ENCODE results near the gene UFC1. TPM values are rescaled to one million over a fixed set of nuclear protein-coding genes. Genes with fewer than 3 reads are reported as not detected.

UFC1 gene
- total RNA-seq, 1 donor from 2014 or later = 91.0 TPM

- Histone ChIP-seq H3K4me2 (ENCODE audit: low read length) (no peak overlapping the region), H2AFZ (ENCODE audit: low read depth, low read length) (no peak overlapping the region), H3K27ac (ENCODE audit: low read depth, low read length) (no peak overlapping the region), H3K27me3 (ENCODE audit: insufficient read depth, low read length) (no peaks in the 10 kb centered on the region), H3K79me2 (ENCODE audit: insufficient read depth, low read length) (no peaks in the 10 kb centered on the region), H3K36me3 (ENCODE audit: insufficient read depth, low read length) (no peaks in the 10 kb centered on the region), H3K4me1 (ENCODE audit: insufficient read depth, low read length) (no peaks in the 10 kb centered on the region), H4K20me1 (ENCODE audit: insufficient read depth, low read length) (no peaks in the 10 kb centered on the region), H3K9me3 (ENCODE audit: insufficient read depth, low read depth, low read length) (no peaks in the 10 kb centered on the region), H3K4me3 (ENCODE audit: insufficient read depth, low read depth, low read length) (no peak overlapping the region), H3K9ac (ENCODE audit: low read length) (no peak overlapping the region)
- FAIRE-seq (no peak), DNase-seq (ENCODE audit: low read depth) (no peak)
- H3K4me1 Mint-ChIP-seq (ENCODE audit: low read depth, unreplicated experiment) = peaks cover 13% of the 10 kb centered on the region
- no peak overlapping the region for H3K4me3 Mint-ChIP-seq (ENCODE audit: unreplicated experiment)
- H3K27ac Mint-ChIP-seq (ENCODE audit: unreplicated experiment) = no peak overlapping the region
- H3K9me3 Mint-ChIP-seq (ENCODE audit: unreplicated experiment) = peaks cover 2% of the 10 kb centered on the region
- peaks cover 2% of the 10 kb centered on the region for H3K36me3 Mint-ChIP-seq (ENCODE audit: low read depth, unreplicated experiment)
- peaks cover 6% of the 10 kb centered on the region for H3K27me3 Mint-ChIP-seq (ENCODE audit: low read depth, unreplicated experiment)
- TF ChIP-seq CTCF (IDR thresholded peaks at IDR 0.05; ENCODE audit: insufficient read depth, low read depth, low read length) = no peak
Observed at GRCh38 chr1:161189036-161189435, 35.3 kb downstream of the UFC1 start.

GRCh38 chr1:161190962-161191521 is 37.3 kb downstream of the UFC1 start:
- H3K4me2 ChIP-seq (ENCODE audit: low read length) = no peak overlapping the region
- peaks cover 4% of the 10 kb centered on the region for H3K4me1 Mint-ChIP-seq (ENCODE audit: low read depth, unreplicated experiment)
- H3K4me3 Mint-ChIP-seq (ENCODE audit: unreplicated experiment) = no peak overlapping the region
- H2AFZ ChIP-seq (ENCODE audit: low read depth, low read length) = no peak overlapping the region
- H4K20me1 ChIP-seq (ENCODE audit: insufficient read depth, low read length) = no peaks in the 10 kb centered on the region
- H3K4me1 ChIP-seq (ENCODE audit: insufficient read depth, low read length) = no peaks in the 10 kb centered on the region
- peaks cover under 1% of the 10 kb centered on the region for H3K9me3 Mint-ChIP-seq (ENCODE audit: unreplicated experiment)
- no peaks in the 10 kb centered on the region for H3K79me2 ChIP-seq (ENCODE audit: insufficient read depth, low read length)
- H3K9me3 ChIP-seq (ENCODE audit: insufficient read depth, low read depth, low read length) = no peaks in the 10 kb centered on the region
- no peak overlapping the region for H3K4me3 ChIP-seq (ENCODE audit: insufficient read depth, low read depth, low read length)
- peaks cover 6% of the 10 kb centered on the region for H3K27me3 Mint-ChIP-seq (ENCODE audit: low read depth, unreplicated experiment)
- no peaks in the 10 kb centered on the region for H3K36me3 Mint-ChIP-seq (ENCODE audit: low read depth, unreplicated experiment)
- no peak overlapping the region for H3K27ac Mint-ChIP-seq (ENCODE audit: unreplicated experiment)
- H3K9ac ChIP-seq (ENCODE audit: low read length) = no peak overlapping the region
- FAIRE-seq (no peak), DNase-seq (ENCODE audit: low read depth) (no peak)
- no peaks in the 10 kb centered on the region for H3K27me3 ChIP-seq (ENCODE audit: insufficient read depth, low read length)
- H3K27ac ChIP-seq (ENCODE audit: low read depth, low read length) = no peak overlapping the region
- TF ChIP-seq CTCF (IDR thresholded peaks at IDR 0.05; ENCODE audit: insufficient read depth, low read depth, low read length) (no peak), EZH2 (IDR thresholded peaks at IDR 0.05; ENCODE audit: insufficient read depth, low read length) (no peak)
- no peaks in the 10 kb centered on the region for H3K36me3 ChIP-seq (ENCODE audit: insufficient read depth, low read length)

- H4K20me1 ChIP-seq (ENCODE audit: insufficient read depth, low read length) = no peaks in the 10 kb centered on the region
- no peaks in the 10 kb centered on the region for H3K27me3 ChIP-seq (ENCODE audit: insufficient read depth, low read length)
- H3K27ac Mint-ChIP-seq (ENCODE audit: unreplicated experiment) = no peak overlapping the region
- no peak overlapping the region for H3K4me3 ChIP-seq (ENCODE audit: insufficient read depth, low read depth, low read length)
- H3K27me3 Mint-ChIP-seq (ENCODE audit: low read depth, unreplicated experiment) = peaks cover 6% of the 10 kb centered on the region
- H3K4me1 Mint-ChIP-seq (ENCODE audit: low read depth, unreplicated experiment) = peaks cover 7% of the 10 kb centered on the region
- no peaks in the 10 kb centered on the region for H3K9me3 Mint-ChIP-seq (ENCODE audit: unreplicated experiment)
- no peaks in the 10 kb centered on the region for H3K36me3 Mint-ChIP-seq (ENCODE audit: low read depth, unreplicated experiment)
- no peak for TF ChIP-seq EZH2 (IDR thresholded peaks at IDR 0.05; ENCODE audit: insufficient read depth, low read length)
- no peak for TF ChIP-seq CTCF (IDR thresholded peaks at IDR 0.05; ENCODE audit: insufficient read depth, low read depth, low read length)
- no peak overlapping the region for H3K27ac ChIP-seq (ENCODE audit: low read depth, low read length)
- no peak for DNase-seq (ENCODE audit: low read depth)
- H3K9ac ChIP-seq (ENCODE audit: low read length) = no peak overlapping the region
- no peak overlapping the region for H2AFZ ChIP-seq (ENCODE audit: low read depth, low read length)
- no peak overlapping the region for H3K4me3 Mint-ChIP-seq (ENCODE audit: unreplicated experiment)
- H3K9me3 ChIP-seq (ENCODE audit: insufficient read depth, low read depth, low read length) = no peaks in the 10 kb centered on the region
- no peaks in the 10 kb centered on the region for H3K79me2 ChIP-seq (ENCODE audit: insufficient read depth, low read length)
- FAIRE-seq = no peak
- H3K4me2 ChIP-seq (ENCODE audit: low read length) = no peak overlapping the region
- peaks cover 6% of the 10 kb centered on the region for H3K4me1 ChIP-seq (ENCODE audit: insufficient read depth, low read length)
- H3K36me3 ChIP-seq (ENCODE audit: insufficient read depth, low read length) = no peaks in the 10 kb centered on the region
Observed at GRCh38 chr1:161191971-161192370, 38.2 kb downstream of the UFC1 start.
